HepG2 (cell line): ENCODE results near the gene IL24. TPM values are rescaled to one million over a fixed set of nuclear protein-coding genes. Genes with fewer than 3 reads are reported as not detected.

Experiments used
- ATAC-seq: fragments of 200-7000 bp; cut with Tn5 transposase; 3 replicates; pipeline ENCODE4 v1.9.1; 2020; ENCODE audit warnings: mild to moderate bottlenecking, moderate library complexity
- BruUV-seq: library from RNA; stranded (reverse); fragments of 400-500 nt; replicated peaks from 2 replicates; lab custom pipeline; 2021; lab: Mats Ljungman, UMichigan
- CTCF ChIA-PET: fragments of 300-600 bp; formaldehyde crosslinking; extraction: SDS; loops from one replicate; lab custom pipeline; 2021; ENCODE audit warnings: low total read pairs, inconsistent platforms, low intra/inter-chr PET ratio; lab: Yijun Ruan, JAX
- POLR2A ChIA-PET: fragments of 350-600 bp; sonication (Branson Sonifier 250); formaldehyde crosslinking; loops from one replicate; lab custom pipeline; 2020; ENCODE audit warnings: antibody characterized with exemption, inconsistent platforms; lab: Yijun Ruan, JAX
- DNase-seq: peaks from one replicate; pipeline ENCODE4 v3.0.0-alpha.2; 2015; ENCODE audit warnings: low spot score
- FAIRE-seq: peaks from 3 replicates; lab custom pipeline; 2011; peaks lifted over from hg19 to GRCh38; lab: Jason Lieb, UNC
- H2AFZ ChIP-seq: one replicate; pipeline ENCODE4 v1.6.1; 2011; ENCODE audit warnings: low read length, inconsistent platforms
- H3K27ac ChIP-seq: fragments of 300-600 bp; 3 replicates; pipeline ENCODE4 v1.8.0; 2011; ENCODE audit warnings: mixed run types, mild to moderate bottlenecking, mixed read lengths, low read length, inconsistent platforms; ENCODE audit not compliant: insufficient read depth; ENCODE audit errors: extremely low read length
- H3K27me3 ChIP-seq, 2 experiments: fragments of 200-600 bp in 1 of 2; 2 replicates in 1 of 2; 3 replicates in 1 of 2; pipeline versions ENCODE4 v1.6.0 to v1.8.0; 2011; ENCODE audit warnings: low read length in 2 of 2, mild to moderate bottlenecking in 2 of 2, moderate library complexity in 2 of 2, inconsistent platforms in 1 of 2; ENCODE audit not compliant: insufficient read depth in 2 of 2, control insufficient read depth in 1 of 2
- H3K36me3 ChIP-seq, 2 experiments: fragments of 200-600 bp in 1 of 2; replicated peaks in 1 of 2; 2 replicates in 1 of 2; 3 replicates in 1 of 2; pipeline versions ENCODE4 v1.5.1 to v1.8.0; 2011; ENCODE audit warnings: low read length in 2 of 2, inconsistent platforms in 1 of 2; ENCODE audit not compliant: insufficient read depth in 2 of 2, control insufficient read depth in 1 of 2
- H3K4me1 ChIP-seq: 2 replicates; pipeline ENCODE4 v1.5.1; 2012; ENCODE audit warnings: low read length, inconsistent platforms; ENCODE audit not compliant: insufficient read depth
- H3K4me2 ChIP-seq: 2 replicates; pipeline ENCODE4 v1.6.0; 2011; ENCODE audit warnings: low read depth, low read length, inconsistent platforms
- H3K4me3 ChIP-seq, 3 experiments: fragments of 200-600 bp in 1 of 3; sonication (generic), shearing (Covaris generic) in 1 of 3; replicated peaks in 1 of 3; 2 replicates each; pipeline ENCODE4 v1.5.1; 2011 to 2016; ENCODE audit warnings: low read length in 3 of 3, inconsistent platforms in 2 of 3, low read depth in 2 of 3, mild to moderate bottlenecking in 2 of 3, control low read depth in 1 of 3, mixed read lengths in 1 of 3; ENCODE audit not compliant: insufficient read depth in 1 of 3
- H3K79me2 ChIP-seq: one replicate; pipeline ENCODE4 v1.6.1; 2011; ENCODE audit warnings: low read length, inconsistent platforms; ENCODE audit not compliant: insufficient read depth
- H3K9ac ChIP-seq: 2 replicates; pipeline ENCODE4 v1.6.0; 2011; ENCODE audit warnings: mild to moderate bottlenecking, low read depth, low read length, inconsistent platforms; ENCODE audit not compliant: insufficient read depth
- H3K9me3 ChIP-seq: 2 replicates; pipeline ENCODE4 v1.5.1; 2012; ENCODE audit warnings: mild to moderate bottlenecking, low read length
- H4K20me1 ChIP-seq: 2 replicates; pipeline ENCODE4 v1.6.0; 2011; ENCODE audit warnings: inconsistent platforms, mild to moderate bottlenecking, low read length, moderate library complexity; ENCODE audit not compliant: insufficient read depth
- GATAD1 ChIP-seq: IDR thresholded peaks from 2 replicates; pipeline ENCODE4 v1.6.1; 2016; ENCODE audit warnings: missing genetic modification reagents, missing compliant biosample characterization
- IKZF1 ChIP-seq: fragments of 450-650 bp; IDR thresholded peaks from 2 replicates; pipeline ENCODE4 v1.7.1; 2016
- JUNB ChIP-seq: sonication (generic); formaldehyde crosslinking; IDR thresholded peaks from 2 replicates; pipeline ENCODE4 v1.8.0; 2022; ENCODE audit warnings: missing genetic modification reagents, mild to moderate bottlenecking, borderline replicate concordance
- MYNN ChIP-seq: sonication (generic); formaldehyde crosslinking; IDR thresholded peaks from 2 replicates; pipeline ENCODE4 v1.4.0; 2020; ENCODE audit warnings: mild to moderate bottlenecking, low read depth, missing genetic modification reagents
- SOX6 ChIP-seq, 2 experiments: fragments of 450-650 bp in 1 of 2; sonication (generic) in 1 of 2; formaldehyde crosslinking in 1 of 2; IDR thresholded peaks; 2 replicates each; pipeline versions ENCODE4 v1.4.0 to v1.6.1; 2017 to 2020; ENCODE audit warnings: antibody characterized with exemption in 1 of 2, mild to moderate bottlenecking in 1 of 2, missing genetic modification reagents in 1 of 2
- YY1 ChIP-seq: IDR thresholded peaks from 2 replicates; pipeline ENCODE4 v1.6.1; 2011; ENCODE audit warnings: low read length, low read depth, moderate library complexity, mild to moderate bottlenecking; ENCODE audit not compliant: insufficient read depth, insufficient replicate concordance
- ZFX ChIP-seq: sonication (generic); formaldehyde crosslinking; IDR thresholded peaks from 2 replicates; pipeline ENCODE4 v1.4.0; 2020; ENCODE audit warnings: mild to moderate bottlenecking, low read depth, missing genetic modification reagents, moderate library complexity
- ZNF569 ChIP-seq: sonication (generic); formaldehyde crosslinking; IDR thresholded peaks from 2 replicates; pipeline ENCODE4 v1.5.0; 2020; ENCODE audit warnings: mild to moderate bottlenecking, missing genetic modification reagents, moderate library complexity, borderline replicate concordance
- ZNF746 ChIP-seq: sonication (generic); formaldehyde crosslinking; IDR thresholded peaks from 2 replicates; pipeline ENCODE4 v1.8.0; 2022; ENCODE audit warnings: mild to moderate bottlenecking, missing genetic modification reagents
- ZNF850 ChIP-seq: sonication (generic); formaldehyde crosslinking; conservative IDR thresholded peaks from 2 replicates; pipeline ENCODE4 v1.9.0; 2021; ENCODE audit warnings: mild to moderate bottlenecking, missing genetic modification reagents
- WGBS: methylation state at CpG from one replicate; pipeline ENCODE4 v1.1.6; 2017; ENCODE audit warnings: low lambda C conversion rate; 5-methylcytosine and 5-hydroxymethylcytosine counted together
- in situ Hi-C: cut with HindIII; loops from 2 replicates; pipeline ENCODE4 v1.10.0; 2017; ENCODE audit warnings: low pct_unique_long_range_greater_than_20kb; ENCODE audit not compliant: extremely low pct_ligation_motif_present
- intact Hi-C: fragments of 100-400 bp; cut with micrococcal nuclease; formaldehyde crosslinking; loops from one replicate; pipeline ENCODE4 v1.10.0; 2022; ENCODE audit not compliant: unreplicated experiment
- polyA plus RNA-seq, 8 experiments: library from polyadenylated mRNA; depleted of rRNA in 3 of 8; stranded (reverse) in 7 of 8; unstranded in 1 of 8; fragments of >200 nt; fragmentation: Illumina TruSeq in 4 of 8; extraction: Trizol in 4 of 8; gene quantifications; 2 replicates each; pipeline versions ENCODE4 v1.2.1 to v1.2.3, GENCODE V29; 2011 to 2016; ENCODE audit warnings: low read depth in 4 of 8, missing spikeins in 1 of 8, mixed read lengths in 1 of 8; ENCODE audit not compliant: insufficient read depth in 1 of 8
- total RNA-seq, 5 experiments: library from RNA; depleted of rRNA; stranded (reverse); fragments of >200 nt; fragmentation: Illumina TruSeq; extraction: Trizol; gene quantifications; 2 replicates each; pipeline ENCODE4 v1.2.3, GENCODE V29; 2016; ENCODE audit warnings: low read depth in 1 of 5
- TF ChIP-seq, protein P1 (sequence below): sonication (generic); formaldehyde crosslinking; IDR thresholded peaks from 2 replicates; pipeline ENCODE4 v1.4.0; 2020; ENCODE audit warnings: missing genetic modification reagents, mild to moderate bottlenecking, borderline replicate concordance
- TF ChIP-seq, protein P2 (sequence below): sonication (generic); formaldehyde crosslinking; IDR thresholded peaks from 2 replicates; pipeline ENCODE4 v1.8.0; 2022; ENCODE audit warnings: missing genetic modification reagents, mild to moderate bottlenecking, moderate library complexity, borderline replicate concordance

The IL24 gene
- total and polyA plus RNA-seq, 2 of the 13 experiments (the other 11 are each of a cell fraction or from before 2014, with no cell fraction given), result not detected

DNA sequence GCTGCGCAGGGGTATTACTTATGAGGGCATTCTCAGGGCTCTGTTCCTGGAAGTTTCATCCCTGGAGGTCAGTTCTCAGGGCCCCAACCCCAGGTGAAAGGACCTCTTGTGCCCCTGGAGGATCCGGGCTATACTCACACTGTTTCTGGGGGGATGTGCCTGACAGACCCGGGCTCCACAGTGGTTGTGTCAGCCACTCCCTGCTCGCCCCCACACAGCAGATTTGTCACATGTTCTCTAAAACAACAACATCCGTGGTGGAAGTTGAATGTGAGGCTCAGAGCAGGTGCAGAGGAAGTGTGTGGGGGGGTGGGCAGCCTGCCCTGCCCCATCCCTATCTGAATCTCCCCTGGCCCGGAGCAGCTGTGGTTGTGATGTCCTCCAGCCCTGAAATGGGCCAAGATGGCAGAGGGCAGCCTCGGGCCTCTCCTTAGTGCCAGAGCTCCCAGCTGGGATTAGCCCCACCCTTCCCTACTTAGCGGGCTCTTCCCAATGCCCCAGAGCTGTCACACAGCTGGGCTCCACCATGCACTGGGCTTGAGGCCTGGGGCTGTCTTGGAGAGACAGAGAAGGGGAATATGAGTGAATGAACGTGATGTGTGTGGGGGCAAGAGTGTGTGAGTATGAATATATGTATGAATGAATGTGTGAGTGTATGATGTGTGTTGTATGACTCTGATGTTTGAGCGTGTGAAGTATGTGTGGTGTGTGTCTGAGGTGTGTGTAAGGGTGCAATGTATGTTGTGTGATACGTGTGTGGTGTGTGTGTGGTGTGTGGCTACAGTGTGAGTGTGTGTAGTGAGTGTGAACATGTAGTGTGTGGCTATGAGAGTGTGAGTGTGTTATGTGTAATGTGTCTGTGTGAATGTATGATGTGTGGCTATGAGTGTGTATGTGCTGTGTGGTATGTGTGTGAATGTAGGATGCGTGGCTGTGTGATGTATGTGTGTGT lies 26.0 kb downstream of the IL24 start:
- no peaks in the 10 kb centered on the region for H3K36me3 ChIP-seq
- H4K20me1 ChIP-seq, result no peaks in the 10 kb centered on the region
- FAIRE-seq (no peak), DNase-seq (no peak), ATAC-seq (no peak)
- H3K27ac ChIP-seq, result no peak overlapping the region
- intact Hi-C loops, result no loop called here
- ChIA-PET POLR2A (no interaction called here), CTCF (no interaction called here)
- H3K9me3 ChIP-seq, result no peaks in the 10 kb centered on the region
- TF ChIP-seq IKZF1 (peak; percentile 52; the same call in 1 of the 2 replicates), ZNF850 (CRISPR knock-in tag) (no peak), YY1 (no peak), ZNF746 (CRISPR knock-in tag) (no peak), ZFX (CRISPR knock-in tag) (no peak), MYNN (CRISPR knock-in tag) (no peak), GATAD1 (CRISPR knock-in tag) (no peak), ZNF569 (CRISPR knock-in tag) (no peak), SOX6 (IDR thresholded peaks at IDR 0.05) (0 out of 2 replicates have a peak, but pooled peaks have one; percentile 49), SOX6 (CRISPR knock-in tag; IDR thresholded peaks at IDR 0.05) (no peak), JUNB (CRISPR knock-in tag) (0 out of 2 replicates have a peak, but pooled peaks have one; percentile 30)
- TF ChIP-seq, protein P1, sequence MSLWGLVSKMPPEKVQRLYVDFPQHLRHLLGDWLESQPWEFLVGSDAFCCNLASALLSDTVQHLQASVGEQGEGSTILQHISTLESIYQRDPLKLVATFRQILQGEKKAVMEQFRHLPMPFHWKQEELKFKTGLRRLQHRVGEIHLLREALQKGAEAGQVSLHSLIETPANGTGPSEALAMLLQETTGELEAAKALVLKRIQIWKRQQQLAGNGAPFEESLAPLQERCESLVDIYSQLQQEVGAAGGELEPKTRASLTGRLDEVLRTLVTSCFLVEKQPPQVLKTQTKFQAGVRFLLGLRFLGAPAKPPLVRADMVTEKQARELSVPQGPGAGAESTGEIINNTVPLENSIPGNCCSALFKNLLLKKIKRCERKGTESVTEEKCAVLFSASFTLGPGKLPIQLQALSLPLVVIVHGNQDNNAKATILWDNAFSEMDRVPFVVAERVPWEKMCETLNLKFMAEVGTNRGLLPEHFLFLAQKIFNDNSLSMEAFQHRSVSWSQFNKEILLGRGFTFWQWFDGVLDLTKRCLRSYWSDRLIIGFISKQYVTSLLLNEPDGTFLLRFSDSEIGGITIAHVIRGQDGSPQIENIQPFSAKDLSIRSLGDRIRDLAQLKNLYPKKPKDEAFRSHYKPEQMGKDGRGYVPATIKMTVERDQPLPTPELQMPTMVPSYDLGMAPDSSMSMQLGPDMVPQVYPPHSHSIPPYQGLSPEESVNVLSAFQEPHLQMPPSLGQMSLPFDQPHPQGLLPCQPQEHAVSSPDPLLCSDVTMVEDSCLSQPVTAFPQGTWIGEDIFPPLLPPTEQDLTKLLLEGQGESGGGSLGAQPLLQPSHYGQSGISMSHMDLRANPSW (CRISPR knock-in tag), result no peak
- TF ChIP-seq, protein P2, sequence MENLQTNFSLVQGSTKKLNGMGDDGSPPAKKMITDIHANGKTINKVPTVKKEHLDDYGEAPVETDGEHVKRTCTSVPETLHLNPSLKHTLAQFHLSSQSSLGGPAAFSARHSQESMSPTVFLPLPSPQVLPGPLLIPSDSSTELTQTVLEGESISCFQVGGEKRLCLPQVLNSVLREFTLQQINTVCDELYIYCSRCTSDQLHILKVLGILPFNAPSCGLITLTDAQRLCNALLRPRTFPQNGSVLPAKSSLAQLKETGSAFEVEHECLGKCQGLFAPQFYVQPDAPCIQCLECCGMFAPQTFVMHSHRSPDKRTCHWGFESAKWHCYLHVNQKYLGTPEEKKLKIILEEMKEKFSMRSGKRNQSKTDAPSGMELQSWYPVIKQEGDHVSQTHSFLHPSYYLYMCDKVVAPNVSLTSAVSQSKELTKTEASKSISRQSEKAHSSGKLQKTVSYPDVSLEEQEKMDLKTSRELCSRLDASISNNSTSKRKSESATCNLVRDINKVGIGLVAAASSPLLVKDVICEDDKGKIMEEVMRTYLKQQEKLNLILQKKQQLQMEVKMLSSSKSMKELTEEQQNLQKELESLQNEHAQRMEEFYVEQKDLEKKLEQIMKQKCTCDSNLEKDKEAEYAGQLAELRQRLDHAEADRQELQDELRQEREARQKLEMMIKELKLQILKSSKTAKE (CRISPR knock-in tag), result 0 out of 2 replicates have a peak, but pooled peaks have one; percentile 4
- no peak overlapping the region for H3K9ac ChIP-seq
- H3K4me2 ChIP-seq, result no peak overlapping the region
- no TSS peak for BruUV-seq
- H3K4me1 ChIP-seq, result peaks cover 35% of the 10 kb centered on the region
- 49% methylated on average over 12 of the region's 12 CpGs for WGBS
- no peak overlapping the region for H3K4me3 ChIP-seq
- H3K27me3 ChIP-seq, result no peaks in the 10 kb centered on the region
- H3K79me2 ChIP-seq, result no peaks in the 10 kb centered on the region
- in situ Hi-C loops, result loop anchor here (25.0 kb wide), 1 partner anchor 286 kb away; the partner anchor contains the start of gene DYRK3
- no peak overlapping the region for H2AFZ ChIP-seq
